Measurements from ENCODE around the gene PDLIM1.
"Not testable (repeated sequence)": the region's sequence is repeated elsewhere in the genome, so short reads cannot be mapped to it uniquely, and the experiment has no call there.

Gene PDLIM1

DNA sequence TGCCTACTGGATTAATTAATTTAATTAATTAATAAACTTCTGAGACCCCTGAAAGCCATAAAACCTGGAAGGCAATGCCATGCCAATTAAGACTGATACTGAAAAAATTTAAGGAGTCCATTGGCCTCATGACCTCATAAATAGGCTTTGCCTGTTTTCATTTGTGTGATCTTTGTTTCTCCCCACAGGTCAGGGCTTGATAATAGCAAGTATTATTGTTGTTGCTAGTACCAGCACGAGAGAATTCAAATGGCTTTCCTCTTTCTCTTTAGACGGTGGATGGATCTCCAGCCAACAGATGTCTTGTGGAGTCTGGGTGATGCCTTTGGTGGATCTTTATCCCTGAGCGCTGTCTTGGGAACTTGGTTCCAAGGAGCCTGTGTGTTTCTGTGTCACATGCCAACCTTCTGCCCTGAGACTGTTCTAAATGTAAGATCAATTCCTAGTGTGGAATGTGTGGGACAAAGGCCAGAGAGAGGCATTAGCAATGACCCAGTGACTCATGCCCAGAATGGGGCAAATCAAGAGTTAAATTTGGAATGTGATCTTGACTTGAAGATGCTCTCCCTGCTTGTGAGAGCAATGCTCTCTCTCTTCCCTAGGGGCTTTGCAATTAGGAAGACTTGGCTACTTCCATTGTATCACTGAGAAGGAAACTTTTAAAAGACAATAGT lies 79.1 kb downstream of the PDLIM1 start:
- DNase-seq (ENCODE audit: low read depth in 3 of 3), result no peak

DNA sequence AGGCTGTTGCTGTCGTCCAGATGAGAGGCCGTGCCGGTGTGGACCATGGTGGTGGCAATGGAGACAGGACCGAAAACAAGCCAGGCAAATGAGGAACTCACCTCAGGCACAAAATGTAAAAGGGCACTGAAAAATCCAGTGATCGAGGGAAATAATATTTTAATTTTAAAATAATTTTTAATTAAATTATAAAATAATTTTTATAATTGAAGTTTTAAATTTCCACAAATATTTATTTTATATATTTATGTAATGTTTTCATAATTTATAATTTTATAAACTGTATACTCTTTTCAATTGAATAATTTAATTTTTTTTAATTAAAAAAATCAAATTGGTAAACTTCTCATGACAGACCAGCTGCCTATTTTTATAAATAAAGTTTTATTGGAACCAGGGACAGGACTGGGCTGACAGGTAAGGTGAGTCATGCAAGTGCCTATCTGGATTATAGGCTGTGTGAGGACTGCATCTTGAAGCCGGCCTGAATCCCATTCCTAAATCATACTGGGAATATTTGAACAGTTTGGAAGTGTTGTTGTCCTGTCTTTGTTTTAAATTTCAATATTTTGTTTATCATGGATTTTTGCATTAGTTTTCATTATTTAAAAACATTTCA lies 81.2 kb downstream of the PDLIM1 start:
- DNase-seq (ENCODE audit: low read depth in 3 of 3), result no peak

GRCh38 chr10:95208702-95209391 lies 82.0 kb downstream of the PDLIM1 start:
- no peak for DNase-seq (ENCODE audit: low read depth in 3 of 3)

GRCh38 chr10:95202865-95203264 lies 87.9 kb downstream of the PDLIM1 start:
- not testable (repeated sequence) for DNase-seq (ENCODE audit: low read depth in 3 of 3)

DNA sequence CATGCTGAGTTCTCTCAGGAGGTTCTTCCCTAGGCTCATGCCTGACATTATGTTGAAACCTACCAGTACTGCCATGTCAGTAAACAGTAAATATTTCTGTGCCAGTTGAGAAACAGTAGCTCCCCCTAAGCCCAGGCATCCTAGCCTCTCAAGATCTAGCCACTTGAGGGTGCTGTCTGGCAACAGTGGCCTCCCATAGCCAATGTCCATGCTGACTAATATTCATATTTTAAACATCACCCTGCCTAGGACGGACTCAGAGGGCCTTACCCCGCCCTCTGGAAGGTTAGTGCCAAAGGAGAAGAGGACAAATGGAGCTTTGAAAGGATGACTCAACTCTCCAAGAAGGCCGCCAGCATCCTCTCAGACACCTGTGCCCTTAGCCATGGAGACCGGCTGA lies 89.1 kb downstream of the PDLIM1 start:
- DNase-seq (ENCODE audit: low read depth in 3 of 3), result no peak

DNA sequence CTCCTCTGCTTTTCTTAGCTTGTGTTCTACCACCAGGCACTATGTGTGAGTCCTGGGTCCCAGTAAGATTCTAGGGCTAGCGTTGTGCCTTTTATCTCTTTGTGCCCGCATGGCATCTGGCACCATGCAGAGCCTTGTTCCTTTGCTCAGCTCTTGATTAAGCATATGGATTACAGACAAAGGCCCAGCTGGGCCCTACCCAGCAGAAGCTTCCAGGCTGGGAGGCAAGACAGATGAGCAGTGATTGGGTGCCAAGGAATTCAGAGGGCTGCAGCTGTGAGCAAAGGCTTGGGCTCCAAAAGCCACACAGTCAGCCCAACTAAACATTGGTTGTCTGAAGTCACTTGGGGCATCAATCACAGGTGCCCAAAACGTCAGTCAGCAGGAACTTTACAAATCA lies 94.8 kb downstream of the PDLIM1 start:
- no peak for DNase-seq (ENCODE audit: low read depth in 3 of 3)

DNA sequence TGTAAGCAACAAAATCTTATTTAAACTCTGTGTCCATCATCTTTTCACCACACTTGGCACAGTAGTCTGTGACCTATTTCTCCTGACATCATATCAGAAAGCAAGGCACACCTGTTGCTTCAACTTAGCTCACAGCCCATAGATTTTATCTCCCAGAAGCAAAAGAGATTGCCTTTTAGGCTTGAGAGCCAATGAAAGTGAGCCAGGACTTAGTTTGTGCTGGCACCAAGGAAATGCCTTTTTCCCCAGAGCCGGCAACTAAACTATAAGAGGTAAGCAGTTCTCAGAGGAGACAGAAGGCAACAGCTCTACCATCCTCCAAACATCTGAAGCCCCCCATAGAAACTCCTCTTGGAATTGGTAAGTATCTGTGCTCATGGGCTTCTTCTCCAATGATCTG lies 96.9 kb downstream of the PDLIM1 start, which contains the start of gene ACSM6:
Gene ACSM6, plus strand, starts transcription at position 295 of the 400 bp plus-strand sequence. CDS start 248 bp downstream, outside the sequence.
- no peak for DNase-seq (ENCODE audit: low read depth in 3 of 3)

GRCh38 chr10:95188593-95188992 lies 102.2 kb downstream of the PDLIM1 start:
- DNase-seq (ENCODE audit: low read depth in 3 of 3), result no peak

- DNase-seq (ENCODE audit: low read depth in 3 of 3), result no peak
Measured at GRCh38 chr10:95187617-95188016, 103.2 kb downstream of the PDLIM1 start.
